HG03066 (cell line): Measurements from ENCODE around the gene CDC14A.

Experiments used
- ATAC-seq: cut with Tn5 transposase; IDR thresholded peaks from one replicate; pipeline ENCODE4 v1.9.1; 2021; ENCODE audit warnings: low read depth; ENCODE audit not compliant: unreplicated experiment

Gene CDC14A

GRCh38 chr1:100524355-100524754 lies 172.0 kb downstream of the CDC14A start:
- no peak for ATAC-seq

GRCh38 chr1:100526894-100527293 lies 174.6 kb downstream of the CDC14A start:
- no peak for ATAC-seq

- no peak for ATAC-seq
These were observed 176.6 kb downstream of the CDC14A start for GRCh38 chr1:100528871-100529270.

GRCh38 chr1:100530141-100530540 lies 177.8 kb downstream of the CDC14A start:
- ATAC-seq, result no peak

GRCh38 chr1:100530880-100531487 lies 178.7 kb downstream of the CDC14A start:
- ATAC-seq, result peak; percentile 94

GRCh38 chr1:100532645-100533044 lies 180.3 kb downstream of the CDC14A start:
- no peak for ATAC-seq

GRCh38 chr1:100535264-100535663 lies 183.0 kb downstream of the CDC14A start:
- no peak for ATAC-seq

GRCh38 chr1:100536031-100536430 lies 183.7 kb downstream of the CDC14A start:
- ATAC-seq, result peak; percentile 76

GRCh38 chr1:100538913-100539835 lies 186.9 kb downstream of the CDC14A start:
- ATAC-seq, result no peak

- no peak for ATAC-seq
These were observed 187.7 kb downstream of the CDC14A start for GRCh38 chr1:100539836-100540536.

GRCh38 chr1:100542285-100542684 lies 190.0 kb downstream of the CDC14A start:
- no peak for ATAC-seq

GRCh38 chr1:100543640-100544039 lies 191.3 kb downstream of the CDC14A start:
- ATAC-seq, result peak; percentile 48

- no peak for ATAC-seq
These were observed 192.5 kb downstream of the CDC14A start for GRCh38 chr1:100544791-100545190.

GRCh38 chr1:100545855-100546254 lies 193.5 kb downstream of the CDC14A start:
- no peak for ATAC-seq

- ATAC-seq, result no peak
These were observed 199.7 kb downstream of the CDC14A start for GRCh38 chr1:100552031-100552430.

GRCh38 chr1:100552922-100553321 lies 200.6 kb downstream of the CDC14A start:
- ATAC-seq, result no peak

- ATAC-seq, result no peak
These were observed 203.9 kb downstream of the CDC14A start for GRCh38 chr1:100556181-100556580.

GRCh38 chr1:100556925-100557605 lies 204.8 kb downstream of the CDC14A start:
- ATAC-seq, result no peak

GRCh38 chr1:100557606-100557953 lies 205.3 kb downstream of the CDC14A start:
- ATAC-seq, result no peak

GRCh38 chr1:100565533-100565932 lies 213.2 kb downstream of the CDC14A start:
- no peak for ATAC-seq
